Vagina (tissue), 2 donors: ENCODE measurements around the gene FAM210A.

Experiments used
- POLR2A ChIP-seq, 2 donors: fragments of 450-650 bp; IDR thresholded peaks; one replicate each; pipeline ENCODE4 v1.6.1; 2017; ENCODE audit warnings: antibody characterized with exemption in 2 of 2, mild to moderate bottlenecking in 2 of 2, moderate library complexity in 2 of 2
- POLR2AphosphoS5 ChIP-seq, 2 donors: sonication (generic); formaldehyde crosslinking; IDR thresholded peaks; one replicate each; pipeline ENCODE4 v1.9.0; 2017; ENCODE audit warnings: antibody characterized with exemption in 2 of 2, mild to moderate bottlenecking in 2 of 2, low read depth in 1 of 2; ENCODE audit not compliant: insufficient read depth in 1 of 2
- TF ChIP-seq, protein P1 (sequence below), 3 experiments: fragments of 450-650 bp in 2 of 3; fragments of 200-600 bp in 1 of 3; sonication (generic) in 1 of 3; IDR thresholded peaks; one replicate each; pipeline ENCODE4 v1.5.1; 2017 to 2019; ENCODE audit warnings: antibody characterized with exemption in 3 of 3, mild to moderate bottlenecking in 2 of 3, moderate library complexity in 2 of 3

DNA sequence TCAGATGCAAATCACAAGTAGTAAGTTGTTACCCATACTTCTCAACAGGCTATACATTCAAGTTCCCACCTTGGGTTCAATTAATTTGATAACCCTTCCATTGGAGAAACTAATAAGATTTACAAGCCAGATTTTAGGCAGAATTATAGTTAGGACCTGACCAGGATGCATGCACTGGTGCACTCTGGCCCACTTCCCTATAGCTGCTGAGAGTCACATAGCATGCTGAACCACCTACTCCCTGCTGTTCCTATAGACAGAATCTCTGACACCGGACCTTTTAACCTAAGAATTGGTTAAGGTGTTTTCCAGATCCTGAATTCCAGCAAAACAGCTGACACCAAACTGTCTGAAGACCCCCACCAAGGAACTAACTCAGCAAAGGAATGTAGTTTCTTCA is 26.2 kb downstream of the FAM210A start:
- TF ChIP-seq, protein P1, sequence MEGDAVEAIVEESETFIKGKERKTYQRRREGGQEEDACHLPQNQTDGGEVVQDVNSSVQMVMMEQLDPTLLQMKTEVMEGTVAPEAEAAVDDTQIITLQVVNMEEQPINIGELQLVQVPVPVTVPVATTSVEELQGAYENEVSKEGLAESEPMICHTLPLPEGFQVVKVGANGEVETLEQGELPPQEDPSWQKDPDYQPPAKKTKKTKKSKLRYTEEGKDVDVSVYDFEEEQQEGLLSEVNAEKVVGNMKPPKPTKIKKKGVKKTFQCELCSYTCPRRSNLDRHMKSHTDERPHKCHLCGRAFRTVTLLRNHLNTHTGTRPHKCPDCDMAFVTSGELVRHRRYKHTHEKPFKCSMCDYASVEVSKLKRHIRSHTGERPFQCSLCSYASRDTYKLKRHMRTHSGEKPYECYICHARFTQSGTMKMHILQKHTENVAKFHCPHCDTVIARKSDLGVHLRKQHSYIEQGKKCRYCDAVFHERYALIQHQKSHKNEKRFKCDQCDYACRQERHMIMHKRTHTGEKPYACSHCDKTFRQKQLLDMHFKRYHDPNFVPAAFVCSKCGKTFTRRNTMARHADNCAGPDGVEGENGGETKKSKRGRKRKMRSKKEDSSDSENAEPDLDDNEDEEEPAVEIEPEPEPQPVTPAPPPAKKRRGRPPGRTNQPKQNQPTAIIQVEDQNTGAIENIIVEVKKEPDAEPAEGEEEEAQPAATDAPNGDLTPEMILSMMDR (IDR thresholded peaks at IDR 0.05), result no peak
- TF ChIP-seq POLR2A (IDR thresholded peaks at IDR 0.05) (no peak), POLR2AphosphoS5 (IDR thresholded peaks at IDR 0.05; ENCODE audit: insufficient read depth in 1 of 2, low read depth in 1 of 2) (no peak)
